GM19035 (cell line): ENCODE results near the gene ZNF350.
"Not testable (repeated sequence)": the region's sequence is repeated elsewhere in the genome, so short reads cannot be mapped to it uniquely, and the experiment has no call there.

Source experiments
- ATAC-seq: cut with Tn5 transposase; IDR thresholded peaks from one replicate; pipeline ENCODE4 v1.9.1; 2021; ENCODE audit not compliant: unreplicated experiment

ZNF350 gene

DNA sequence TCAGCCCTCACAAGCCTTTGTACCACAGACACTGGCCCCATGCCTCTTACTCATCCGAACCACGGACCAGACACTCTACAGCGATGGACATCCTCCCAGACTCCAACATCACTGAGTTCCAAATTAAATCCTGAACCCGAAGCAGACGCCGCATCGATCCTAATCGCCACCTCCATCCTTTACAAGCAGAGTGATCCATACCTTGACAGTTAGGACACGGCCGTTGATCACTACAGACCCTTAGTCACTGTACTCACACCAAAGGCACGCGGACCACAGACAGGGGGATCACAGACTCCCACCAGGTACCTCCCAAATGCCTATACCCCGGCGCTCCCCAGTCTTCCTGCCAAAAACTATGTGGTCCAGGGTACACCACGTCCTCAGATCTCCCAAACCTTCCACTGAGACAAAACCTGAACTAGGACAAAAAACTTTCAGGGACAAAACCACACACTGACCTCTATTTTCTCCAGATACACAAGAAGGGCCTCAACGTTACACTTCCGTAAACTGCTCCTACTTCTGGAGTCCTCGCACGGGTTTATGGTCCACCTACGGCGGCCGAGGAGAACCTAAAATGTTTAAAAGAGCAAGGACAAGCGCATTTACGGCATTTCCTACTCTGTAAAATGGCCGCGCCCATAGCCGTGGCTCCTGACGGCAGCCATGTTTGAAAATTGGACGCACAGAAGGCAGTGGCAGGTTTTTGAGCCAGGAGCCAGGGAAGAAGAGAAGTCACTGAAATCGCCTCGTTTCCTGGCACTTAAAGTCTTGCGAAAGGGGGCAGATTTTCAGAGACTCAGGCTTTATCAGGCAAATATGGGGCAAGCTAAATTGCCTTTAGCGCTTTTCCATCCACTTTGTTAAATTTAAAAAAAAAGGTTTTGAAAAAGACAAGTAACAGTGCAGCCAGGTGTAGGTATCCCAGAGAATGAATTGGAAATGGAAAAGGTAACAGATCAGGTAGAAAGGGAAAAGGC, at the start of gene ZNF350:
Gene ZNF350 (minus strand): TSS at position 532 of the 983 bp plus-strand sequence. CDS start 12,480 bp downstream, outside the sequence.
- ATAC-seq, result peak; percentile 85

DNA sequence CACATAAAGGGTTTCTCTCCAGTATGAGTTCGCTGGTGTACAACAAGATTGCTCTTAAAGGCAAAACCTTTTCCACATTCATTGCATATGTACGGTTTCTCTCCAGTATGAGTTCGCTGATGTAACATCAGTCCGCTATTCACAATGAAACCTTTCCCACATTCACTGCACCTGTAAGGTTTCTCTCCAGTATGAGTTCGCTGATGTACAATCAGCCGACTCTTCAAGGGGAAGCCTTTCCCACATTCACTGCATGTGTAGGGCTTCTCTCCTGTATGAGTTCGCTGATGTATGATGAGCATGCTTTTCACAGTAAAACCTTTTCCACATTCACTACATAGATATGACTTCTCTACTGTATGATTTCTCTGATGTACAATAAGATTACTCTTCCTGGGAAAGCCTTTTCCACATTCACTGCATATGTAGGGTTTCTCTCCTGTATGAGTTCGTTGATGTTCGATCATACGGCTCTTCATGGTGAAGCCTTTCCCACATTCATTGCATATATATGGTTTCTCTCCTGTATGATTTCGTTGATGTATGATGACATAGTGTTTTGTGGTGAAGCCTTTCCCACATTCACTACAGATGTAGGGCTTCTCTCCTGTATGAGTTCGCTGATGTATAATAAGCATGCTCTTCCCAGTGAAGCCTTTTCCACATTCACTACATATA, 47.5 kb upstream of the ZNF350 start:
- ATAC-seq, result no peak

DNA sequence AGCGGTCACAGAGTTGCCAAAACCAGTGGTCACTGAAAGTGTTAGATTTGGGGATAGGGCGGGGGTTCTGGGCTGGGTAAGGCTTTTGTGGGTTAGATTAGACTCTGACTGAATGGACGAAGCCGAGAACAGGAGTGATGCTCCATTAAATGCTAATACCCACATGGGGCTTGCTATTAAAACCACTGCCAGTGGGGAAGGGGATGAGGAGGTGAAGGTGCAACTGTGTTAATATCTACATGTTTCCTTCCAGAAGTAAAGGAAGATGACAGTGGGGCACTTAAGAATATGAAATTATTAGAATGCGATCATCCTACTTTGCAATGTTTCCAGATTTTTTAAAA, 42.1 kb upstream of the ZNF350 start:
- peak; percentile 10 for ATAC-seq

DNA sequence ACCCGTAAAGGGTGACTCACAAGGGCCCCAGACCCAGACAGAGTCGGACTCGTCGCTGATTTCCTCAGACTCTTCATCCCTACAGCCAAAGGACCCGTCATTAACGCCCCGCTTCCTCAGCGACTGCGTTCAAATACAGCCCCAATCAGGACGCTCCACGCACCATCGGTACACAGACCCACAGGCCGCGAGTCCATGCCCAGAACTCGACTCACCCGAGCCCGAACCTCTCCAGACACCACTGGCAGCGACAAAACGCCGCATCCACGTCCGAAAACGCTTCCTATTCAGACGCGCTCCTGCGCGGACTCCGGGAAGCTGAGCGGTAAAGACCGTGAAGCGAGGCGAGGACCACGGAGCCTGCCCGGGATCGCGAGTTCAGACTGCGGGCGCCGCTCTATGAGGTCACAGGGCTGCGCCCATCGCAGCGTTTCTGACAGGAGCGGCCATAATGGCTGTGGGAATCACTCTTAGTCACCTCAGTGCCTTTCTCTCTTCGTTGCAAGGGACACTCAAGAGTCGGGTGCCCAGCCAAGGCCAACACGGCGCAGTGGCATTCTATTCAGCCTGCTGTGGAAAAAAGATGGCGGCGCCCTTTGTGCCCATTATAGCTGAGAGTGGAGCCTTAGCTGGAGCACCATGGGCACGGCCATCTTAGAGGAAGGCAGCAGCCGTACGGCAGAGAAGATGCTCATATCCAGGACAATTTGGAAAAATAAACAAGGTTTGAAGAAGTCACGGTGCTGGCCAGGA, 41.6 kb upstream of the ZNF350 start, which contains the start of gene ZNF614:
Gene ZNF614 (minus strand): TSS at position 353 of the 753 bp plus-strand sequence. CDS start 2,634 bp downstream, outside the sequence.
- ATAC-seq, result peak; percentile 93

DNA sequence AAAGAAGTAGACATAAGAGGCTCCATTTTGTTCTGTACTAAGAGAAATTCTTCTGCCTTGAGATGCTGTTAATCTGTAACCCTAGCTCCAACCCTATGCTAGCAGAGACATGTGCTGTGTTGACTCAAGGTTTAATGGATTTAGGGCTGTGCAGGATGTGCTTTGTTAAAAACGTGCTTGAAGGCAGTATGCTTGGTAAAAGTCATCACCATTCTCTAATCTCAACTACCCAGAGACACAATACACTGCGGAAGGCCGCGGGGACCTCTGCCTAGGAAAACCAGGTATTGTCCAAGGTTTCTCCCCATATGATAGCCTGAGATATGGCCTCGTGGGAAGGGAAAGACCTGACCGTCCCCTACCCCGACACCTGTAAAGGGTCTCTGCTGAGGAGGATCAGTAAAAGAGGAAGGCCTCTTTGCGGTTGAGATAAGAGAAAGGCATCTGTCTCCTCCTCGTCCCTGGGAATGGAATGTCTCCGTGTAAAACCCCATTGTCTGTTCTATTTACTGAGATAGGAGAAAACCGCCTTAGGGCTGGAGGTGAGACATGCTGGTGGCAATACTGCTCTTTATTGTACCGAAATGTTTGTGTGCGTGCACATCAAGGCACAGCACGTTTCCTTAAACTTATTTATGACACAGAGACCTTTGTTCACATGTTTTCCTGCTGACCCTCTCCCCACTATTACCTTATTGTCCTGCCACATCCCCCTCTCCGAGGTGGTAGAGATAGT, 39.8 kb upstream of the ZNF350 start:
- ATAC-seq, result not testable (repeated sequence)

DNA sequence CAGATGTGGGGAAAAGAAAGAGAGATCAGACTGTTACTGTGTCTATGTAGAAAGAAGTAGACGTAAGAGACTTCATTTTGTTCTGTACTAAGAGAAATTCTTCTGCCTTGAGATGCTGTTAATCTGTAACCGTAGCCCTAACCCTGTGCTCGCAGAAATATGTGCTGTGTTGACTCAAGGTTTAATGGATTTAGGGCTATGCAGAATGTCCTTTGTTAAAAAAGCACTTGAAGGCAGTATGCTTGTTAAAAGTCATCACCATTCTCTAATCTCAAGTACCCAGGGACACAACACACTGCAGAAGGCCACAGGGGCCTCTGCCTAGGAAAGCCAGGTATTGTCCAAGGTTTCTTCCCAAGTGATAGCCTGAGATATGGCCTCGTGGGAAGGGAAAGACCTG, 37.8 kb upstream of the ZNF350 start:
- not testable (repeated sequence) for ATAC-seq

- ATAC-seq, result no peak
Measured at GRCh38 chr19:52022193-52022592, 35.6 kb upstream of the ZNF350 start.

DNA sequence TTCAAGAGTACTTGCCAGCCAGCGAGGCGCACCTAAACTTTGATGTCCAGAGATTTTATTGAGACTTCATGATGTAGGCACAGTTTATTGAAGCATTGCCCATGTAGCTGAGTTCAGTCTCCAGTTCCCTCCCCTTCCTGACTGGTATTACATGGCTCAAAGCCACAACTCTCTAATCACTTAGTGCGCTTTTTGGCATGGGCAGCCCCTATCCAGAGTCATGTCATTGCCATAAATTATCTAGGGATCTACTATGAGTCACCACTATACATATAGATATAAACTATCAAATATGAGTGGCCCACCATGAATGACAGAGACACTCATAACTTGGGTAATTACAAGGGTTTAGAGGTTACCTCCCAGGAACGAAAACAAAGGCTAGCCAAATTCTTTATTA, 33.9 kb upstream of the ZNF350 start:
- no peak for ATAC-seq

DNA sequence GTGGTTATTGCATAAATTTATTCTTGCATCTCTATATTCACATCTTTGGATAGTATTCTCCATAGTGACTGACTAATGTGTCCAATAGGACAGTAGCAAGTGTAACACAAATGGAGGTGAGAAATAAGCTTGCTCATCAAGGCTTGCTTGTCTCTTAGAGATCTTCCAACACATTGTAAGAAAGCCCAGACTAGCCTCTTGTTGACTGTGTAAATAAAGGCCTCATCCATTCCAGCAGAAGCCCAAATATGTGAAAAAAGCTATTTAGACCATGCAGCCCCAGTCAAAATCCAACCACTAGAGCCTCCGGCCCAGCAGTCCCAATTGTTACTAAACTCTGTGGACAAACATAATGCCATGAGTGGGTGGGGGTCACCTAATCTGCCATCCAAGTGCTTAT, 24.0 kb upstream of the ZNF350 start:
- ATAC-seq, result no peak

DNA sequence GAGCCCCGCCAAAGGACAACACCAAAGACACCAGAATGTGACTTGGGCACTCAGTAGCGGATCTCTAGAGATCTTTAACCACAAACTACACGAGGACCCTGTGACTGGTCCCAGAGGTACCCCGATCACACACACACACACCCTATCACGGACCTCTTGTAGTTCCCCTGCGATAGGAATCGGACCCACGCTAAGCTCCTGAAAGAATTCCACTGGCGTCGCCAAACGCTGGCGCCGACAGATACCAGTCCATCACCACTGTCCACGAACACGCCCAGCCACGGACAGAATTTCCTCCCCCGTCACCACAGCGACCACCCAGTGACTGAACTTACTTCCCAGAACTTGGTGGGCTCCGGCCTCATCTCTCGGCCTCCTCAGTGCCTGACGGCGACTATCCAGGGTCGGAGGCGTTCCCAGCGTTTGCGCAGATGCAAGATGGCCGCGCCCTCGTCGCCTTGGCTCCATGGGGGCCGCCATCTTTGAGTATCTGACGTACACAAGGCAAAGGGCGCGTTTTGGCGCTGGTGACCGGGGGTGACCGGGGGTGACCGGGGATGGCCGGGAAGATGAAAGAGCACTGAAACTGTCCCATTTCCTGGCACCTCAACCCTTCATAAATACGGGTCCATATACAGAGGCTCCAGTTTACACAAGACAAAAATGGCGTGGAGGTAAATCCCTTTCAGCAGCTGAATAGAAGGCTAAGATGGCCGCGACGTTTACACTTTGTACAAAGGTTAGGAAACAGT, 21.3 kb upstream of the ZNF350 start, which contains the start of gene ZNF615:
Gene ZNF615 (minus strand): TSS at position 406 of the 752 bp plus-strand sequence. CDS start 4,500 bp downstream, outside the sequence.
- ATAC-seq, result peak; percentile 96

DNA sequence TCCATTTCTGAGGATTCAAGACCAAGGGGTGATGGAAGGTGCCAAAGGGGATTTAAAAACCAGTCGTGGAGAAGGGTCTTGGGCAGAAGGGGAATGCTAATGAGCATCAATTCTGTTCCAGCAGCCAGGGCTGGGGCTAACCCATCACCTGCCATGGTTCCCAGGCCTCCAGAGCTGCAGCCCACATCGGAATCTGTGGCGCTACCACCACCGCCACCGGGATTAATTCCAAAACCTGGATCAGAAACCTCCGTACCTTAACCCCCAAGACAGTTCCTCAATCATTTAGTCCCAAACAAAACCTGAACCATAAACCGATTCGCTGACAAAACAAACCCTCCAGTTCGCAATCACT, 20.8 kb upstream of the ZNF350 start:
- ATAC-seq, result no peak

GRCh38 chr19:51994048-51994644, 7.5 kb upstream of the ZNF350 start:
- no peak for ATAC-seq

DNA sequence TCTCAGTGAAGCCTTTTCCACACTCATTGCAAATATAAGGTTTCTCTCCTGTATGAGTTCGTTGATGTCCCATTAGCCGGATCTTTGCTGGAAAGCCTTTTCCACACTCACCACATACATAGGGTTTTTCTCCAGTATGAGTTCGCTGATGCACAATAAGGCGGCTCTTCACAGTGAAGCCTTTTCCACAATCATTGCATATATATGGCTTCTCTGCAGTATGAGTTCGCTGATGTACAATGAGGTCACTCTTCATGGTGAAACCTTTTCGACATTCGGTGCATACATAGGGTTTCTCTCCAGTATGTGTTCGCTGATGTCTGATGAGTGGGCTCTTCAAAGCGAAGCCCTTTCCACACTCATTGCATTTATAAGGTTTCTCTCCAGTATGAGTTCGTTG, 6.8 kb upstream of the ZNF350 start:
- ATAC-seq, result no peak

- no peak for ATAC-seq
Measured at GRCh38 chr19:51983361-51983760, 3.3 kb downstream of the ZNF350 start.

GRCh38 chr19:51980926-51981325, 5.7 kb downstream of the ZNF350 start:
- not testable (repeated sequence) for ATAC-seq

- no peak for ATAC-seq
Measured at GRCh38 chr19:51980116-51980736, 6.4 kb downstream of the ZNF350 start.

DNA sequence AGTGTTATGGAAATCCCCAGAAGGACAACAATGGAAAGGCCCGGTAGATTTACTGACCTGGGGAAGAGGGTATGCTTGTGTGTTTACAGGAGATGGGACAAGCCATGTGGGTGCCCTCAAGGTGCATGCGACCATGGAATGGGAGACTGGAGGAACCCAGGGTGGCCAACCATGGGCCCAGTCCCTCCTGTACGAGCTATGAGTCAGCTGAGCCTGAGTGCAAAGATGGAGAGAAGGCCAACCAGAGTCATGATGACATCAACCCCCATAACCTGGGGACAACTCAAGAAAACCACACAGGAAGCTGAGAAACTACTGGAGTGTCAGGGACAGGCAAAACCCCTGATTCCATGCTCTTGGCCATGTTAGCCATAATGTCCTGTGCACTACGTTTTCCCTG, 7.8 kb downstream of the ZNF350 start:
- no peak for ATAC-seq

- ATAC-seq, result no peak
Measured at GRCh38 chr19:51977346-51977745, 9.3 kb downstream of the ZNF350 start.

GRCh38 chr19:51976852-51977251, 9.8 kb downstream of the ZNF350 start:
- no peak for ATAC-seq
